PC-3 (cell line): Measurements from ENCODE around the gene PPP2R5D. TPM values are rescaled to one million over a fixed set of nuclear protein-coding genes. Genes with fewer than 3 reads are reported as not detected.

Source experiments
- ATAC-seq: fragments of 200-7000 bp; cut with Tn5 transposase; 2 replicates; pipeline ENCODE4 v1.9.1; 2020; ENCODE audit warnings: mild to moderate bottlenecking, moderate library complexity
- BruUV-seq: library from RNA; stranded (reverse); fragments of 400-500 nt; replicated peaks from 2 replicates; lab custom pipeline; 2021; lab: Mats Ljungman, UMichigan
- CTCF ChIA-PET: fragments of 300-600 bp; sonication (Branson Sonifier 250); formaldehyde crosslinking; loops from one replicate; lab custom pipeline; 2022; ENCODE audit warnings: antibody characterized with exemption; lab: Charles Lee
- POLR2A ChIA-PET: fragments of 300-600 bp; sonication (Branson Sonifier 250); formaldehyde crosslinking; loops from one replicate; lab custom pipeline; 2022; ENCODE audit warnings: antibody characterized with exemption; ENCODE audit not compliant: unreplicated experiment; lab: Charles Lee
- DNase-seq: peaks from one replicate; pipeline ENCODE4 v3.0.0-alpha.2; 2015
- H2AFZ ChIP-seq: fragments of 300-600 bp; sonication (generic); 2 replicates; pipeline ENCODE4 v1.6.0; 2016; ENCODE audit warnings: antibody characterized with exemption, low read length
- H3F3A ChIP-seq: fragments of 300-600 bp; sonication (generic); one replicate; pipeline ENCODE4 v1.6.0; 2017; ENCODE audit warnings: antibody characterized with exemption, low read length, control low read depth, mild to moderate bottlenecking; ENCODE audit not compliant: unreplicated experiment
- H3K27ac ChIP-seq: fragments of 300-600 bp; sonication (generic); 2 replicates; pipeline ENCODE4 v1.5.1; 2016; ENCODE audit warnings: mild to moderate bottlenecking, low read length
- H3K27me3 ChIP-seq: fragments of 300-600 bp; sonication (generic); 2 replicates; pipeline ENCODE4 v1.6.1; 2016; ENCODE audit warnings: low read length, mixed read lengths
- H3K36me3 ChIP-seq: fragments of 300-600 bp; sonication (generic); 2 replicates; pipeline ENCODE4 v1.6.1; 2016; ENCODE audit warnings: low read depth, mixed run types, low read length, mixed read lengths
- H3K4me1 ChIP-seq: fragments of 300-600 bp; sonication (generic); 2 replicates; pipeline ENCODE4 v1.5.1; 2016; ENCODE audit warnings: low read length; ENCODE audit not compliant: insufficient read depth
- H3K4me2 ChIP-seq: fragments of 300-600 bp; sonication (generic); 2 replicates; pipeline ENCODE4 v1.6.0; 2016; ENCODE audit warnings: low read length
- H3K4me3 ChIP-seq: fragments of 300-600 bp; sonication (generic); 2 replicates; pipeline ENCODE4 v1.5.1; 2016; ENCODE audit warnings: mild to moderate bottlenecking, low read length, mixed read lengths
- H3K79me2 ChIP-seq: fragments of 300-600 bp; sonication (generic); 2 replicates; pipeline ENCODE4 v1.6.1; 2017; ENCODE audit warnings: low read length, mixed read lengths
- H3K9ac ChIP-seq: fragments of 300-600 bp; sonication (generic); 2 replicates; pipeline ENCODE4 v1.6.0; 2016; ENCODE audit warnings: mild to moderate bottlenecking, low read length
- H3K9me2 ChIP-seq: fragments of 300-600 bp; sonication (generic); replicated peaks from 2 replicates; pipeline ENCODE4 v1.6.1; 2016; ENCODE audit warnings: mixed run types, low read length, mixed read lengths
- H3K9me3 ChIP-seq: fragments of 300-600 bp; sonication (generic); 2 replicates; pipeline ENCODE4 v1.6.1; 2016; ENCODE audit warnings: low read length, mixed read lengths
- H4K20me1 ChIP-seq: fragments of 300-600 bp; sonication (generic); 2 replicates; pipeline ENCODE4 v1.6.1; 2016; ENCODE audit warnings: low read length, mixed read lengths
- CTCF ChIP-seq: fragments of 300-600 bp; sonication (generic); conservative IDR thresholded peaks from 2 replicates; pipeline ENCODE4 v1.5.1; 2017; ENCODE audit warnings: antibody characterized with exemption, low read depth, mild to moderate bottlenecking, low read length
- EZH2 ChIP-seq: fragments of 300-600 bp; sonication (generic); IDR thresholded peaks from one replicate; pipeline ENCODE4 v1.6.1; 2017; ENCODE audit warnings: antibody characterized with exemption, mild to moderate bottlenecking, low read length; ENCODE audit not compliant: unreplicated experiment
- EZH2phosphoT487 ChIP-seq: fragments of 300-600 bp; sonication (generic); IDR thresholded peaks from 2 replicates; pipeline ENCODE4 v1.6.1; 2018; ENCODE audit warnings: mild to moderate bottlenecking, antibody characterized with exemption, low read length, borderline replicate concordance
- intact Hi-C: fragments of 100-400 bp; cut with micrococcal nuclease; formaldehyde crosslinking; loops from 2 replicates; pipeline ENCODE4 v1.9.0; 2023
- total RNA-seq: library from RNA; depleted of rRNA; stranded (reverse); fragments of >200 nt; gene quantifications from 2 replicates; pipeline ENCODE4 v1.2.3, GENCODE V29; 2014

Gene PPP2R5D
- total RNA-seq, 1 experiment from 2014 or later, result 54.1 TPM

GRCh38 chr6:42963855-42964605 lies 20.3 kb upstream of the PPP2R5D start:
- Histone ChIP-seq H3K9me2 (no peaks in the 10 kb centered on the region), H4K20me1 (no peaks in the 10 kb centered on the region), H3K79me2 (no peaks in the 10 kb centered on the region), H3K27ac (no peak overlapping the region), H3K4me2 (no peak overlapping the region), H3K4me1 (peaks cover 15% of the 10 kb centered on the region; the same call in 1 of the 2 replicates), H3K36me3 (no peaks in the 10 kb centered on the region; the same call in 1 of the 2 replicates), H3K27me3 (no peaks in the 10 kb centered on the region), H3K9me3 (no peaks in the 10 kb centered on the region), H3K9ac (no peak overlapping the region), H3F3A (no peaks in the 10 kb centered on the region), H2AFZ (no peak overlapping the region), H3K4me3 (no peak overlapping the region)
- POLR2A ChIA-PET, result no interaction called here
- CTCF ChIA-PET, result no interaction called here
- peak; percentile 50 for DNase-seq
- ATAC-seq, result peak; percentile 9; the same call in 1 of the 2 replicates
- BruUV-seq, result TSS peak; percentile 8
- intact Hi-C loops, result no loop called here
- TF ChIP-seq CTCF, result peak; percentile 53
- no peak for TF ChIP-seq EZH2

GRCh38 chr6:42966571-42966970 lies 17.8 kb upstream of the PPP2R5D start:
- Histone ChIP-seq H3K27ac (no peak overlapping the region), H3K9me2 (no peaks in the 10 kb centered on the region), H3F3A (no peaks in the 10 kb centered on the region), H3K4me3 (no peak overlapping the region), H3K4me2 (no peak overlapping the region), H3K9ac (no peak overlapping the region), H3K4me1 (peaks cover 7% of the 10 kb centered on the region; the same call in 1 of the 2 replicates), H3K36me3 (no peaks in the 10 kb centered on the region; the same call in 1 of the 2 replicates), H3K79me2 (no peaks in the 10 kb centered on the region), H3K27me3 (no peaks in the 10 kb centered on the region), H4K20me1 (no peaks in the 10 kb centered on the region), H2AFZ (no peak overlapping the region), H3K9me3 (no peaks in the 10 kb centered on the region)
- POLR2A ChIA-PET, result no interaction called here
- DNase-seq (no peak), ATAC-seq (no peak)
- TF ChIP-seq CTCF, result no peak
- TF ChIP-seq EZH2, result no peak
- TF ChIP-seq EZH2phosphoT487, result no peak
- CTCF ChIA-PET, result no interaction called here
- no TSS peak for BruUV-seq
- intact Hi-C loops, result no loop called here

- ATAC-seq (no peak), DNase-seq (no peak)
- POLR2A ChIA-PET, result no interaction called here
- Histone ChIP-seq H3F3A (no peaks in the 10 kb centered on the region), H3K79me2 (no peaks in the 10 kb centered on the region), H2AFZ (no peak overlapping the region), H3K9me3 (no peaks in the 10 kb centered on the region), H3K27me3 (no peaks in the 10 kb centered on the region), H3K36me3 (no peaks in the 10 kb centered on the region; the same call in 1 of the 2 replicates), H3K4me2 (no peak overlapping the region), H3K9me2 (no peaks in the 10 kb centered on the region), H3K4me1 (peaks cover 7% of the 10 kb centered on the region; the same call in 1 of the 2 replicates), H4K20me1 (no peaks in the 10 kb centered on the region), H3K9ac (no peak overlapping the region), H3K27ac (no peak overlapping the region), H3K4me3 (no peak overlapping the region)
- CTCF ChIA-PET, result no interaction called here
- no TSS peak for BruUV-seq
- intact Hi-C loops, result no loop called here
- TF ChIP-seq EZH2 (no peak), CTCF (no peak), EZH2phosphoT487 (no peak)
These were observed 17.1 kb upstream of the PPP2R5D start for GRCh38 chr6:42967228-42967627.
